H54 (cell line): ENCODE results near the gene STARD5.
A peak's percentile ranks its signal among the peaks of the same experiment; 100 is the strongest.

Source experiments
- DNase-seq: peaks from one replicate; pipeline ENCODE4 v3.0.0; 2011; ENCODE audit warnings: low spot score, mixed read lengths; ENCODE audit not compliant: insufficient read length
- FAIRE-seq: peaks from 3 replicates; lab custom pipeline; 2011; peaks lifted over from hg19 to GRCh38; lab: Jason Lieb, UNC
- POLR2A ChIP-seq: IDR thresholded peaks from 2 replicates; pipeline ENCODE4 v1.6.1; 2011; ENCODE audit warnings: low read depth, mild to moderate bottlenecking, low read length

The STARD5 gene

GRCh38 chr15:81274255-81274654 is 49.7 kb downstream of the STARD5 start:
- DNase-seq (no peak), FAIRE-seq (no peak)
- no peak for TF ChIP-seq POLR2A

GRCh38 chr15:81273855-81274254 is 50.1 kb downstream of the STARD5 start:
- FAIRE-seq (no peak), DNase-seq (no peak)
- TF ChIP-seq POLR2A, result no peak

- no peak for TF ChIP-seq POLR2A
- FAIRE-seq (no peak), DNase-seq (no peak)
These were observed 50.7 kb downstream of the STARD5 start for GRCh38 chr15:81273200-81273599.

DNA sequence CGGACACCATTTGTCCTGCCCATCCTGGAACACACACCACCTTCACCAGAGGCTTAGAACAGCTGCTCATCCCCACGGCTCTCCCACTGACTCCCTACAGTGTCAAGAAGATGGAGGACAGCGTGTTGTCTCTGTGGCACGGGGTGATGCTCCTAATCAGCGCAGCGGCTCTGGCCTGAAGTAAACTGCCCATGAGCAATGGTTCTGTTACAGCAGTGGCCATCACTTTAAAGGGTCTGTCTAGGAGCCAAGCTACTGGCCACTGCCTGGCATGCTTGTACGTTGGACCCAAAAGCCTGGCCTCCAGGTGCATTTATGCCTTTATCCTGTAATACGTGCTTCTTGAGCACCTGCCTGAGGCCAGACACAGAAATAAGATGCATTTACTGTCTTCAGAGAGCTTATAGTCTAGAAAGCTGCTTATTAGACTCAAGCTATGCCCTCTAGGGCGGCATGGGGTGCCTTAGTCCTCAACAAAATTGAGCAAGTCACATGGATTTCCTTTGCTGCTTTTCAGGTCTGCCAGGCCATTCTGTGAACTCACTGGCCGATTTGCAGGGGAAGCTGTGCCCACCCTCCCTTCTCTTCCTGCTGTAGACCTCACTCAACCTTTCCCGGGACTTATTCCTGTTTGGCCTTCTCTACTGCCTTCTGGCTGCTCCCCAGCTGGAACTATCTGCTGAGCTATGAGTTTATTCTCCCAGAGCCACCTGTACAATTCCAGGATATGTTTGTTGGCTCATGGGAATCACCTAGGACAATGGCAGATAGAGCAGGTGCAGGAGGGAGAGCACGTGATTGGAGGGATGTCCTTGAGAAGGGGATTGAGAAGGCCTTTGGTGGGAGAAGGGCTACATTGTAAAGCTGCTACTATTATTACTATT is 51.9 kb downstream of the STARD5 start:
- no peak for DNase-seq
- FAIRE-seq, result no peak
- TF ChIP-seq POLR2A, result no peak

- DNase-seq, result no peak
- FAIRE-seq, result no peak
- no peak for TF ChIP-seq POLR2A
These were observed 53.0 kb downstream of the STARD5 start for GRCh38 chr15:81270781-81271491.

DNA sequence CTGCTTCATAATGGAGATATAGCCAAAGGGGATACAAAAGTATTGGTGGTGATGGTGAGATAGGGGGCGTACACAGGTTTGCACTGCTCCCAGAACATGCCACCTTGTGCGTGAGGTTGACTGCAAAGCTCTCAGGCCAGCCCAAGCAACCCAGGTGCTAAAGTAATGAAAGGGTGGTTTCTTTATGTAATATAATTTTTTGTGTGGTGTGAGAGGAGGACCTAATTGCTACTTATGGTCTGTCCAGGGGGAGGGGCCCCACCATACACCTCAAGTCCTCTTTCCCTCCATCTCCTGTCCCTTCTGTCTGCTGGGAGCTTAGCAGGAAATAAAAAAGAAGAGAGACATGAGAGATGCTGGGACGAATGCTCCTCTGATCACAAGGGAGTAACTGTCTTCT is 53.8 kb downstream of the STARD5 start:
- no peak for TF ChIP-seq POLR2A
- no peak for FAIRE-seq
- DNase-seq, result no peak

DNA sequence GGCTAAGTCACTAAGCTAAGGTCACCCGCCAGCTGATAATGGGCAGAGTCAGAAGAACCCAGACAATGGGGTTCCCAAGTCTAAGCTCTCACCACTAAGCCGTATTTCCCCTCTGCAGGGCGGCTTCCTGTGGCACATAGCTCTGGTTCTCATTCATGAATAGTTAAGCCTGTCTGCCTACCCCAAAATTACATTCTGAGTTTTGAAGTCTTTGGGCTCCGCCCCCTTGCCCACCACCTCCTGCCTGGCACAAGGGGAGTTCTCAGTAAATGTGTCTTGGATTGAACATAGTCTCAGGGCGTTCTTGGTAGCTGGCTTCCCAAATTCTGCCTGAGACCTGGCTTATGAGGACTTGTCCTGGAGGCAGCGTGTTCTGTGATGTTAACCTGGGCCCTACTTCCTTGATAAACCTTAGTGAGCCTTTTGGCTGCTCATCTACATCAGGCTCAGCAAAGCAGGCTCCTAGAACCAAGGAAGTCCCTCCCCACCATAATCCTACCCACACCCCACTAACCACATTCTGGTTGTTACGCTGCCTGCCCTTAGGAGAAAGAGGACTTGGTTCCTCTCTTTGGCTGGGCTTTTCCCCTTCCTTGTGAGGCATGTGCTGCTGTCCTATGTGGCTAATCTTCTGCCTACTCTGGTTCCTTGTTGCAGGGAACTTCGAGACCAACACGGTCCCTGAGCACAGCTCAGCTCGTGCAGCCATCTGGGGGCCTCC is 54.9 kb downstream of the STARD5 start:
- no peak for DNase-seq
- FAIRE-seq, result no peak
- no peak for TF ChIP-seq POLR2A

DNA sequence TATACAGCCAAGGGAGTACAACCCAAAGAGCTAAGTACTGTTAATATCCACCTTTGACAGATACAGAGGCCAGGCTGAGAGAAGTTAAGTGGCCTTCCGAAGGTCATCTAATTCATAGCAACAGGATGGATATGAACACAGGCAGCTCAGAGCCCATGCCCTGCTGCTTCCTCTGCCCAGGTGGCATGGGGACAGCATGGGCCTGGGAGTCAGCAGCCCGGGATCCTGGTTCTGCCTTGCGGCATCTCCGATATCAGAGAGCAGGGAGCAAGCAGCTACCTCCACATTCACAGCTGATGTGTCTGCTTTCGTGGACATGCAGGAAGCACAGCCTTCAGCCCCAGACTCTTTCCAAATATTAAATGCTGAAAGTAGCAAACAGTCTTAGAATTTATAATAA is 55.6 kb downstream of the STARD5 start:
- no peak for TF ChIP-seq POLR2A
- DNase-seq (no peak), FAIRE-seq (no peak)

DNA sequence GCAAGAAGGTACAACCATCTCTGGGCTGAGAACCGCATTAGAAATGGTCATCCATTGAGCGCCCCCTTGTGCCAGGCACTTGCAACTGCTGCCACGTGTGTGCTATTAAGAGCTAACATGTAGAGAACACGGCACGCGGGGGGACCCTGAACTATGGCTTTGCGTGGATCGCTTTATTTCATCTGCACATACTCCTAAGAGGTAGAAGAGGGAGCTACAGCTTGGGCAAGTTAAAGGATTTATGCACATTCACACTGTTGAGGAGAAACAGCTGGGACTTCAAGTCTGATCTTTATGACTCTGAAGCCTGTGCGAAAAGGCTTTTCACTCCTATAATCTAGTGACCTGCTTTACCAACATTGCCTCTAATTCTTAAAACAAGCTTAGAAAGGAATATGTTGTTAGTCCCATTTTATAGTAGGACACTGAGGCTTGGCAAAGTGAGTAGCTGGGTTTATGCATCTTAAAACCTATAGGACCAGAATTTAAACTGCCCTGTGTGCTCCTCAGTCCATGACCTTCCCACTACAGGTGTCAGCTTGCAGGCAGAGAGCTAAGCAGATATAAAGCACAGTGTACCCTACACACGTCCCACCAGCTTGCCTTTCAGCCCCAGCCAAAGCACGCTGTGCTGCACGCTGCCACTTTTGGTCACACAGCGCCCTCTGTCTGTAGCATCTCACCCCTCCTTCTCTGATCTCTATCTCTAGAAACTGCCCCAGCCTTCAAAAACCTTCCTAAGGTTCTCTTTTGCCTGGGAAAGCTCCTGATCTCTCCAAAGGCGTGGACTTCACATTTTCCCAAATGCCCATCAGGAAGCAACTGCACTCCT is 57.8 kb downstream of the STARD5 start:
- FAIRE-seq, result no peak
- no peak for TF ChIP-seq POLR2A
- peak; percentile 31 for DNase-seq

GRCh38 chr15:81265256-81265943 is 58.5 kb downstream of the STARD5 start:
- TF ChIP-seq POLR2A, result no peak
- no peak for DNase-seq
- no peak for FAIRE-seq

- no peak for TF ChIP-seq POLR2A
- DNase-seq (no peak), FAIRE-seq (no peak)
These were observed 59.7 kb downstream of the STARD5 start for GRCh38 chr15:81264072-81264857.

- no peak for DNase-seq
- TF ChIP-seq POLR2A, result no peak
- FAIRE-seq, result no peak
These were observed 60.5 kb downstream of the STARD5 start for GRCh38 chr15:81263477-81263876.
